Dendritic cell treated with granulocyte-macrophage colony-stimulating factor and Interleukin-4, amounts not matched to agents 40 ng/mL and 50 ng/mL, for 4 days (primary cell): ENCODE data around the gene TTC27.
"Not testable (repeated sequence)": the region's sequence is repeated elsewhere in the genome, so short reads cannot be mapped to it uniquely, and the experiment has no call there.

ENCODE experiments used
- H3K27ac Mint-ChIP-seq: one replicate; pipeline ENCODE4 v1.8.0; 2022; ENCODE audit warnings: mild to moderate bottlenecking, mixed read lengths
- H3K27me3 Mint-ChIP-seq: one replicate; pipeline ENCODE4 v1.8.0; 2022; ENCODE audit warnings: mild to moderate bottlenecking, mixed read lengths
- H3K36me3 Mint-ChIP-seq: one replicate; pipeline ENCODE4 v1.8.0; 2022; ENCODE audit warnings: low read depth, mixed read lengths
- H3K4me1 Mint-ChIP-seq: one replicate; pipeline ENCODE4 v1.8.0; 2022; ENCODE audit warnings: low read depth, mixed read lengths
- H3K4me3 Mint-ChIP-seq: one replicate; pipeline ENCODE4 v1.8.0; 2022; ENCODE audit warnings: mild to moderate bottlenecking, moderate library complexity, mixed read lengths
- H3K9me3 Mint-ChIP-seq: one replicate; pipeline ENCODE4 v1.8.0; 2022; ENCODE audit warnings: mixed read lengths
- intact Hi-C: fragments of 100-400 bp; cut with micrococcal nuclease; formaldehyde crosslinking; loops from one replicate; pipeline ENCODE4 v1.15.0; 2022

TTC27 gene

GRCh38 chr2:32856891-32857290 lies 229.0 kb downstream of the TTC27 start:
- Mint-ChIP-seq H3K27ac (no peak overlapping the region), H3K27me3 (peaks cover 4% of the 10 kb centered on the region), H3K4me1 (no peaks in the 10 kb centered on the region), H3K9me3 (no peaks in the 10 kb centered on the region), H3K4me3 (no peak overlapping the region), H3K36me3 (no peaks in the 10 kb centered on the region)
- intact Hi-C loops: no loop called here

GRCh38 chr2:32858713-32859112 lies 230.9 kb downstream of the TTC27 start:
- H3K27ac Mint-ChIP-seq: no peak overlapping the region
- H3K4me3 Mint-ChIP-seq: no peak overlapping the region
- H3K9me3 Mint-ChIP-seq: no peaks in the 10 kb centered on the region
- intact Hi-C loops: no loop called here
- no peaks in the 10 kb centered on the region for H3K4me1 Mint-ChIP-seq
- H3K36me3 Mint-ChIP-seq: no peaks in the 10 kb centered on the region
- H3K27me3 Mint-ChIP-seq: peaks cover 7% of the 10 kb centered on the region

- H3K27ac Mint-ChIP-seq: no peak overlapping the region
- no peaks in the 10 kb centered on the region for H3K4me1 Mint-ChIP-seq
- H3K4me3 Mint-ChIP-seq: no peak overlapping the region
- no peaks in the 10 kb centered on the region for H3K9me3 Mint-ChIP-seq
- intact Hi-C loops: no loop called here
- no peaks in the 10 kb centered on the region for H3K36me3 Mint-ChIP-seq
- H3K27me3 Mint-ChIP-seq: peaks cover 7% of the 10 kb centered on the region
Observed at GRCh38 chr2:32860385-32860784, 232.5 kb downstream of the TTC27 start.

GRCh38 chr2:32862269-32863055 lies 234.6 kb downstream of the TTC27 start:
- Mint-ChIP-seq H3K27me3 (peaks cover 7% of the 10 kb centered on the region), H3K4me1 (no peaks in the 10 kb centered on the region), H3K9me3 (no peaks in the 10 kb centered on the region), H3K36me3 (no peaks in the 10 kb centered on the region), H3K27ac (no peak overlapping the region), H3K4me3 (no peak overlapping the region)
- intact Hi-C loops: no loop called here

- H3K27ac Mint-ChIP-seq: no peak overlapping the region
- H3K27me3 Mint-ChIP-seq: peaks cover 7% of the 10 kb centered on the region
- H3K4me3 Mint-ChIP-seq: no peak overlapping the region
Observed at GRCh38 chr2:32863326-32863725, 235.5 kb downstream of the TTC27 start.

GRCh38 chr2:32863803-32864202 lies 236.0 kb downstream of the TTC27 start:
- Mint-ChIP-seq H3K4me3 (no peak overlapping the region), H3K27ac (no peak overlapping the region), H3K4me1 (no peaks in the 10 kb centered on the region), H3K9me3 (no peaks in the 10 kb centered on the region), H3K36me3 (no peaks in the 10 kb centered on the region), H3K27me3 (peaks cover 7% of the 10 kb centered on the region)
- intact Hi-C loops: no loop called here

More at GRCh38 chr2:32863326-32863725, 235.5 kb downstream of the TTC27 start:
- no peaks in the 10 kb centered on the region for H3K4me1 Mint-ChIP-seq
- intact Hi-C loops: no loop called here
- H3K36me3 Mint-ChIP-seq: no peaks in the 10 kb centered on the region
- no peaks in the 10 kb centered on the region for H3K9me3 Mint-ChIP-seq

- H3K27me3 Mint-ChIP-seq: peaks cover 7% of the 10 kb centered on the region
- H3K9me3 Mint-ChIP-seq: no peaks in the 10 kb centered on the region
- H3K36me3 Mint-ChIP-seq: no peaks in the 10 kb centered on the region
- intact Hi-C loops: no loop called here
- H3K4me1 Mint-ChIP-seq: no peaks in the 10 kb centered on the region
- no peak overlapping the region for H3K4me3 Mint-ChIP-seq
- H3K27ac Mint-ChIP-seq: no peak overlapping the region
Observed at GRCh38 chr2:32864334-32865111, 236.7 kb downstream of the TTC27 start.

- Mint-ChIP-seq H3K4me3 (no peak overlapping the region), H3K9me3 (no peaks in the 10 kb centered on the region), H3K36me3 (no peaks in the 10 kb centered on the region), H3K27me3 (peaks cover 7% of the 10 kb centered on the region), H3K27ac (no peak overlapping the region), H3K4me1 (no peaks in the 10 kb centered on the region)
- intact Hi-C loops: no loop called here
Observed at GRCh38 chr2:32865399-32866068, 237.7 kb downstream of the TTC27 start.

- intact Hi-C loops, H3K27ac Mint-ChIP-seq, H3K9me3 Mint-ChIP-seq, H3K4me3 Mint-ChIP-seq, H3K36me3 Mint-ChIP-seq, H3K27me3 Mint-ChIP-seq, H3K4me1 Mint-ChIP-seq: not testable (repeated sequence)
Observed at GRCh38 chr2:32866462-32866861, 238.6 kb downstream of the TTC27 start.
